AG04449 (cell line): ENCODE results near the gene LRP6.

Experiments used
- CTCF ChIA-PET: fragments of 350-600 bp; formaldehyde crosslinking; extraction: SDS; loops from one replicate; lab custom pipeline; 2021; ENCODE audit warnings: antibody characterized with exemption; lab: Yijun Ruan, JAX
- POLR2A ChIA-PET: fragments of 400-600, 350-600 bp; formaldehyde crosslinking; extraction: SDS; loops from one replicate; lab custom pipeline; 2020; ENCODE audit warnings: antibody characterized with exemption, inconsistent platforms; lab: Yijun Ruan, JAX
- DNase-seq: peaks from one replicate; pipeline ENCODE4 v3.0.0-alpha.2; 2010; ENCODE audit warnings: low read depth, low spot score
- H3K4me3 ChIP-seq: 2 replicates; pipeline ENCODE4 v1.5.1; 2011; ENCODE audit warnings: low read depth, mild to moderate bottlenecking, control low read depth, low read length
- TF ChIP-seq, protein P1 (sequence below): IDR thresholded peaks from one replicate; pipeline ENCODE4 v1.5.1; 2011; ENCODE audit warnings: mild to moderate bottlenecking, moderate library complexity, low read length, control low read depth, inconsistent platforms; ENCODE audit not compliant: insufficient read depth; ENCODE audit errors: missing control alignments

Gene LRP6

DNA sequence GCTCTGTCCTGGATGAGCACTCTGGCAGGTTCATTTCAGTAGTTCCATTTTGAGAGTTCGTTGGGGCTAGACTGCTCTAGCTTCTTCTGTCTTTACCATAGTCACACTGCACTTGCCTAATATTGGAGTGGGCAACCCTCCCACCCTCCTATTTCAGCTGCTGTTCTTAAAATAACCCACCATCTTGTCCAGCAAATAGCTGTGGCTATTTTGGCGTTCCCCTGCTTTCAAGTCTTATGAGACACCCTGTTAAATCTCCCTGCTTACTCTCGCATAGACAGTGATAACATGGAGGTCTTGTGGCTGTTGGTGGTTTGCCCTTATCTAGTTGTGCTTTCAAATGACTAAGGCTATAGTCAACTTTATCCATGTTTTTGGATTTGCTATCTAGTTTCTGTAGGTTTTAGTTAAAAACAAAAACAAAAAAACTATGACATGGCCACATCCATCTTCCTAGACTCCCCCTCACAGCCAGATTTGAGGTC, 65.5 kb downstream of the LRP6 start:
- TF ChIP-seq, protein P1, sequence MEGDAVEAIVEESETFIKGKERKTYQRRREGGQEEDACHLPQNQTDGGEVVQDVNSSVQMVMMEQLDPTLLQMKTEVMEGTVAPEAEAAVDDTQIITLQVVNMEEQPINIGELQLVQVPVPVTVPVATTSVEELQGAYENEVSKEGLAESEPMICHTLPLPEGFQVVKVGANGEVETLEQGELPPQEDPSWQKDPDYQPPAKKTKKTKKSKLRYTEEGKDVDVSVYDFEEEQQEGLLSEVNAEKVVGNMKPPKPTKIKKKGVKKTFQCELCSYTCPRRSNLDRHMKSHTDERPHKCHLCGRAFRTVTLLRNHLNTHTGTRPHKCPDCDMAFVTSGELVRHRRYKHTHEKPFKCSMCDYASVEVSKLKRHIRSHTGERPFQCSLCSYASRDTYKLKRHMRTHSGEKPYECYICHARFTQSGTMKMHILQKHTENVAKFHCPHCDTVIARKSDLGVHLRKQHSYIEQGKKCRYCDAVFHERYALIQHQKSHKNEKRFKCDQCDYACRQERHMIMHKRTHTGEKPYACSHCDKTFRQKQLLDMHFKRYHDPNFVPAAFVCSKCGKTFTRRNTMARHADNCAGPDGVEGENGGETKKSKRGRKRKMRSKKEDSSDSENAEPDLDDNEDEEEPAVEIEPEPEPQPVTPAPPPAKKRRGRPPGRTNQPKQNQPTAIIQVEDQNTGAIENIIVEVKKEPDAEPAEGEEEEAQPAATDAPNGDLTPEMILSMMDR = no peak
- CTCF ChIA-PET = interaction anchor here (1.6 kb wide), 1 partner anchor 126 kb away, joined by 3 read pairs; no protein-coding TSS in a partner anchor
- no peak overlapping the region for H3K4me3 ChIP-seq
- no peak for DNase-seq
- POLR2A ChIA-PET = no interaction called here

GRCh38 chr12:12200363-12200762, 66.5 kb downstream of the LRP6 start:
- POLR2A ChIA-PET = interaction anchor here (0.6 kb wide), 1 partner anchor 497 kb away, joined by 3 read pairs; no protein-coding TSS in a partner anchor
- CTCF ChIA-PET = interaction anchor here (1.6 kb wide), 1 partner anchor 127 kb away, joined by 3 read pairs; no protein-coding TSS in a partner anchor
- no peak for DNase-seq
- H3K4me3 ChIP-seq = no peak overlapping the region
- TF ChIP-seq, protein P1 = no peak

DNA sequence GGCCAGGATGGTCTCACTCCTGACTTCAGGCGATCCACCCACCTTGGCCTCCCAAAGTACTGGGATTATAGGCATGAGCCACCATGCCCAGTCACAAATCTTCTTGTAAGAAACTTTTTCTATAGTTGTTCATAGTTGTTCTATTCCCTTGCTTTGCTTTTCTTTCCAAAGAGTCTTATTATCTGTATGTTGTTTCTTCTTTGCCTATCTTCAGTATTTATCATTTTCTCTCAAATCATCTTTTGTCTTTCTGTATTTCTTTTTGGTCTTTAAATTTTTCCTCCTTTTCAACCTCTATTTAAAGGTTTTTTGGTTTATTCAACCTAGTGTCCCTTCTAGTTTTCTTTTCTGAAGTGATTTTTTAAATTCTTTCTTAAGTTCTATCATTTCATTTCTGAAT, 68.7 kb downstream of the LRP6 start:
- CTCF ChIA-PET = no interaction called here
- no peak overlapping the region for H3K4me3 ChIP-seq
- no peak for DNase-seq
- TF ChIP-seq, protein P1 = no peak
- POLR2A ChIA-PET = no interaction called here

GRCh38 chr12:12197128-12197527, 69.7 kb downstream of the LRP6 start:
- ChIA-PET POLR2A (no interaction called here), CTCF (no interaction called here)
- no peak overlapping the region for H3K4me3 ChIP-seq
- TF ChIP-seq, protein P1 = no peak
- DNase-seq = no peak

- TF ChIP-seq, protein P1 = no peak
- no peak overlapping the region for H3K4me3 ChIP-seq
- no peak for DNase-seq
- POLR2A ChIA-PET = no interaction called here
- CTCF ChIA-PET = no interaction called here
These were observed 71.3 kb downstream of the LRP6 start for GRCh38 chr12:12195516-12195915.

GRCh38 chr12:12195081-12195480, 71.8 kb downstream of the LRP6 start:
- TF ChIP-seq, protein P1 = no peak
- ChIA-PET POLR2A (no interaction called here), CTCF (no interaction called here)
- no peak overlapping the region for H3K4me3 ChIP-seq
- no peak for DNase-seq
